Mesothelial cell of epicardium (in vitro differentiated cells): Measurements from ENCODE around the gene ZNF451. TPM values are rescaled to one million over a fixed set of nuclear protein-coding genes. Genes with fewer than 3 reads are reported as not detected.
A peak's percentile ranks its signal among the peaks of the same experiment; 100 is the strongest.

Source experiments
- DNase-seq, 2 experiments: peaks; one replicate each; pipeline ENCODE4 v3.0.0; 2021; ENCODE audit warnings: low spot score in 2 of 2; ENCODE audit not compliant: unreplicated experiment in 2 of 2
- H3K27ac Mint-ChIP-seq: 2 replicates; pipeline ENCODE4 v1.8.0; 2021; ENCODE audit warnings: mixed read lengths
- H3K27me3 Mint-ChIP-seq: 2 replicates; pipeline ENCODE4 v1.8.0; 2021; ENCODE audit warnings: low read depth, mixed read lengths
- H3K36me3 Mint-ChIP-seq: 2 replicates; pipeline ENCODE4 v1.8.0; 2021; ENCODE audit warnings: mixed read lengths
- H3K4me1 Mint-ChIP-seq: 2 replicates; pipeline ENCODE4 v1.8.0; 2021; ENCODE audit warnings: mixed read lengths
- H3K4me3 Mint-ChIP-seq: 2 replicates; pipeline ENCODE4 v1.8.0; 2021; ENCODE audit warnings: mild to moderate bottlenecking, moderate library complexity, mixed read lengths
- H3K9me3 Mint-ChIP-seq: 2 replicates; pipeline ENCODE4 v1.8.0; 2021; ENCODE audit warnings: mixed read lengths
- CTCF ChIP-seq: fragments of 200-600 bp; sonication (generic); IDR thresholded peaks from one replicate; pipeline ENCODE4 v1.5.0; 2021; ENCODE audit warnings: antibody characterized with exemption; ENCODE audit not compliant: unreplicated experiment
- total RNA-seq: library from RNA; stranded (reverse); gene quantifications from 3 replicates; pipeline ENCODE4 v1.2.1, GENCODE V29; 2021

Gene ZNF451
- total RNA-seq, 1 donor from 2014 or later = 79.9 TPM

- Mint-ChIP-seq H3K4me1 (peaks cover 13% of the 10 kb centered on the region), H3K36me3 (peaks cover under 1% of the 10 kb centered on the region), H3K9me3 (no peaks in the 10 kb centered on the region), H3K27ac (peak within 1 kb of the TSS; percentile 81), H3K27me3 (no peaks in the 10 kb centered on the region), H3K4me3 (peak within 1 kb of the TSS; percentile 77)
- peak; percentile 17 for TF ChIP-seq CTCF
- DNase-seq = peak; percentile 46 to 70
These were observed 82.4 kb downstream of the ZNF451 start, which contains the start of gene BAG2 for GRCh38 chr6:57172136-57173055. BAG2 (plus strand) TSS chr6:57172326; CDS start chr6:57172698, 372 bp downstream.

- H3K4me1 Mint-ChIP-seq = peaks cover 20% of the 10 kb centered on the region
- no peaks in the 10 kb centered on the region for H3K27me3 Mint-ChIP-seq
- H3K27ac Mint-ChIP-seq = peak overlapping the region; percentile 71
- no peak for TF ChIP-seq CTCF
- peak overlapping the region; percentile 77 for H3K4me3 Mint-ChIP-seq
- no peaks in the 10 kb centered on the region for H3K9me3 Mint-ChIP-seq
- no peaks in the 10 kb centered on the region for H3K36me3 Mint-ChIP-seq
- no peak for DNase-seq
These were observed 83.3 kb downstream of the ZNF451 start for GRCh38 chr6:57173056-57173885.

- no peaks in the 10 kb centered on the region for H3K36me3 Mint-ChIP-seq
- H3K9me3 Mint-ChIP-seq = no peaks in the 10 kb centered on the region
- no peak for DNase-seq
- peak overlapping the region; percentile 71 for H3K27ac Mint-ChIP-seq
- H3K4me1 Mint-ChIP-seq = peaks cover 24% of the 10 kb centered on the region
- TF ChIP-seq CTCF = no peak
- H3K4me3 Mint-ChIP-seq = peak overlapping the region; percentile 77
- no peaks in the 10 kb centered on the region for H3K27me3 Mint-ChIP-seq
These were observed 84.0 kb downstream of the ZNF451 start for GRCh38 chr6:57173886-57174510.

- Mint-ChIP-seq H3K4me1 (peaks cover 25% of the 10 kb centered on the region), H3K9me3 (no peaks in the 10 kb centered on the region), H3K36me3 (no peaks in the 10 kb centered on the region), H3K27me3 (no peaks in the 10 kb centered on the region), H3K27ac (peak overlapping the region; percentile 31), H3K4me3 (peak overlapping the region; percentile 77)
- no peak for DNase-seq
- TF ChIP-seq CTCF = no peak
These were observed 84.5 kb downstream of the ZNF451 start for GRCh38 chr6:57174511-57174907.

- Mint-ChIP-seq H3K9me3 (no peaks in the 10 kb centered on the region), H3K4me1 (peaks cover 34% of the 10 kb centered on the region), H3K27ac (peak overlapping the region; percentile 86), H3K27me3 (no peaks in the 10 kb centered on the region), H3K36me3 (peaks cover 9% of the 10 kb centered on the region), H3K4me3 (no peak overlapping the region)
- DNase-seq = no peak
- no peak for TF ChIP-seq CTCF
These were observed 87.7 kb downstream of the ZNF451 start for GRCh38 chr6:57177545-57178265.
